Esophagus squamous epithelium (tissue), 5 donors: ENCODE data around the gene CRHR2. TPM values are rescaled to one million over a fixed set of nuclear protein-coding genes. Genes with fewer than 3 reads are reported as not detected.

Experiments
- DNase-seq: peaks from one replicate; lab custom pipeline; 2025; lab: John Stamatoyannopoulos, UW
- H3K27ac ChIP-seq, 4 donors: fragments of 200-600 bp; sonication (generic); one replicate each; pipeline ENCODE4 v1.5.1; 2016 to 2019; ENCODE audit warnings: mild to moderate bottlenecking in 1 of 4
- H3K27me3 ChIP-seq, 4 donors: fragments of 200-600 bp; sonication (generic); 1 replicate in 3 of 4; 2 replicates in 1 of 4; pipeline versions ENCODE4 v1.5.1 to v1.6.0; 2017 to 2021; ENCODE audit warnings: antibody characterized with exemption in 1 of 4
- H3K36me3 ChIP-seq, 3 donors: fragments of 200-600 bp; sonication (generic); one replicate each; pipeline ENCODE4 v1.5.1; 2016 to 2019
- H3K4me1 ChIP-seq, 3 donors: fragments of 200-600 bp; sonication (generic); one replicate each; pipeline ENCODE4 v1.5.1; 2017 to 2019
- H3K4me3 ChIP-seq, 4 donors: fragments of 200-600 bp; sonication (generic); 1 replicate in 3 of 4; 2 replicates in 1 of 4; pipeline ENCODE4 v1.5.1; 2016 to 2019; ENCODE audit warnings: mild to moderate bottlenecking in 2 of 4, moderate library complexity in 1 of 4
- H3K9me3 ChIP-seq, 3 donors: fragments of 200-600 bp; sonication (generic); one replicate each; pipeline ENCODE4 v1.5.1; 2016 to 2019
- CTCF ChIP-seq, 6 experiments: fragments of 450-650 bp in 4 of 6; fragments of 200-600 bp in 2 of 6; sonication (generic) in 2 of 6; IDR thresholded peaks; one replicate each; pipeline ENCODE4 v1.5.1; 2016 to 2019; ENCODE audit warnings: antibody characterized with exemption in 6 of 6, mild to moderate bottlenecking in 4 of 6, moderate library complexity in 4 of 6
- POLR2A ChIP-seq, 4 donors: fragments of 450-650 bp; IDR thresholded peaks; one replicate each; pipeline ENCODE4 v1.6.1; 2017; ENCODE audit warnings: antibody characterized with exemption in 4 of 4, mild to moderate bottlenecking in 4 of 4, moderate library complexity in 3 of 4
- WGBS, 2 donors: methylation state at CpG; one replicate each; pipeline ENCODE4 v1.1.5; 2018; 5-methylcytosine and 5-hydroxymethylcytosine counted together
- intact Hi-C: fragments of 100-400 bp; cut with DNase I; formaldehyde crosslinking; loops from one replicate; pipeline ENCODE4 v1.15.0; 2022
- total RNA-seq, 4 donors: library from RNA; depleted of rRNA; stranded (reverse); fragments of >200 nt; gene quantifications; one replicate each; pipeline ENCODE4 v1.1.0, GENCODE V29; 2016
- donor health status: DM: yes; HTN: yes; CAD: no.

CRHR2 gene
- under 1 TPM in 2 of 4 donors, not detected in 2; under 0.01 to 0.09 TPM for total RNA-seq

- TF ChIP-seq CTCF (IDR thresholded peaks at IDR 0.05) = peak in 4 of 6 experiments; percentile 4 to 23 (median 12)
- TF ChIP-seq POLR2A (IDR thresholded peaks at IDR 0.05) = no peak
- no peaks in the 10 kb centered on the region for H3K36me3 ChIP-seq
- H3K27ac ChIP-seq = peak within 1 kb of the TSS in 1 of 4 donors; percentile 5
- H3K9me3 ChIP-seq = no peaks in the 10 kb centered on the region
- intact Hi-C loops = no loop called here
- no peak for DNase-seq
- H3K4me3 ChIP-seq = peak within 1 kb of the TSS; percentile 13 to 66 (median 42)
- peaks cover 8 to 80% (median 16%) of the 10 kb centered on the region in 4 donors for H3K27me3 ChIP-seq
- peaks cover 11 to 19% (median 14%) of the 10 kb centered on the region in 3 donors for H3K4me1 ChIP-seq
- 57 to 76% methylated on average over 2 to 4 of the region's 67 CpGs for WGBS, 2 donors
Measured at GRCh38 chr7:30682212-30683083, at the start of gene CRHR2. Gene CRHR2, minus strand, starts transcription at chr7:30682456. Its CDS starts 176 bp downstream, at chr7:30682280.

- H3K4me3 ChIP-seq = no peak overlapping the region
- no peaks in the 10 kb centered on the region for H3K36me3 ChIP-seq
- peaks cover 0 to 24% (median 0%) of the 10 kb centered on the region in 4 donors for H3K27me3 ChIP-seq
- intact Hi-C loops = loop anchor here (10.0 kb wide), 1 partner anchor 117 kb away; no protein-coding TSS in a partner anchor
- H3K27ac ChIP-seq = no peak overlapping the region
- no peak for DNase-seq
- no peaks in the 10 kb centered on the region for H3K9me3 ChIP-seq
- WGBS, 2 donors = 65 to 78% methylated on average over 10 to 11 of the region's 11 CpGs
- H3K4me1 ChIP-seq = no peaks in the 10 kb centered on the region
- TF ChIP-seq CTCF (IDR thresholded peaks at IDR 0.05) = no peak
- TF ChIP-seq POLR2A (IDR thresholded peaks at IDR 0.05) = no peak
Measured at GRCh38 chr7:30731581-30731980, 49.3 kb upstream of the CRHR2 start.

- H3K27me3 ChIP-seq = peaks cover 0 to 18% (median 0%) of the 10 kb centered on the region in 4 donors
- H3K27ac ChIP-seq = no peak overlapping the region
- intact Hi-C loops = loop anchor here (10.0 kb wide), 1 partner anchor 116 kb away; no protein-coding TSS in a partner anchor
- H3K4me1 ChIP-seq = no peaks in the 10 kb centered on the region
- DNase-seq = no peak
- no peaks in the 10 kb centered on the region for H3K9me3 ChIP-seq
- H3K4me3 ChIP-seq = no peak overlapping the region
- no peaks in the 10 kb centered on the region for H3K36me3 ChIP-seq
- TF ChIP-seq CTCF (IDR thresholded peaks at IDR 0.05) (no peak), POLR2A (IDR thresholded peaks at IDR 0.05) (no peak)
- WGBS, 2 donors = 89% methylated on average over 4 of the region's 4 CpGs; no CpG with 5 or more reads in 1 of the 2 donors
Measured at GRCh38 chr7:30730996-30731395, 48.7 kb upstream of the CRHR2 start.

- Histone ChIP-seq H3K4me1 (no peaks in the 10 kb centered on the region), H3K4me3 (no peak overlapping the region), H3K27ac (no peak overlapping the region), H3K27me3 (peaks cover 0 to 16% (median 0%) of the 10 kb centered on the region in 4 donors), H3K9me3 (no peaks in the 10 kb centered on the region), H3K36me3 (no peaks in the 10 kb centered on the region)
- intact Hi-C loops = loop anchor here (10.0 kb wide), 1 partner anchor 115 kb away; no protein-coding TSS in a partner anchor
- WGBS, 2 donors = 92 to 96% methylated on average over 2 of the region's 2 CpGs
- TF ChIP-seq CTCF (IDR thresholded peaks at IDR 0.05) = no peak
- no peak for TF ChIP-seq POLR2A (IDR thresholded peaks at IDR 0.05)
- no peak for DNase-seq
Measured at GRCh38 chr7:30730097-30730496, 47.8 kb upstream of the CRHR2 start.

- DNase-seq = no peak
- H3K4me3 ChIP-seq = no peak overlapping the region
- peaks cover 0 to 16% (median 0%) of the 10 kb centered on the region in 4 donors for H3K27me3 ChIP-seq
- H3K36me3 ChIP-seq = no peaks in the 10 kb centered on the region
- no peaks in the 10 kb centered on the region for H3K4me1 ChIP-seq
- intact Hi-C loops = loop anchor here (10.0 kb wide), 1 partner anchor 115 kb away; no protein-coding TSS in a partner anchor
- no peak overlapping the region for H3K27ac ChIP-seq
- no peak for TF ChIP-seq POLR2A (IDR thresholded peaks at IDR 0.05)
- no peak for TF ChIP-seq CTCF (IDR thresholded peaks at IDR 0.05)
- no peaks in the 10 kb centered on the region for H3K9me3 ChIP-seq
- 50 to 67% methylated on average over 1 to 2 of the region's 2 CpGs for WGBS, 2 donors
Measured at GRCh38 chr7:30729642-30730041, 47.4 kb upstream of the CRHR2 start.
